Motor neuron (in vitro differentiated cells): ENCODE data around the gene SEPHS2. TPM values are rescaled to one million over a fixed set of nuclear protein-coding genes. Genes with fewer than 3 reads are reported as not detected.

Experiments
- ATAC-seq, 8 experiments: fragments of 200-7000 bp; cut with Tn5 transposase; replicated peaks in 6 of 8; 2 replicates each; pipeline ENCODE4 v1.8.0; 2021; ENCODE audit warnings: mild to moderate bottlenecking in 8 of 8, moderate library complexity in 8 of 8
- H3K27ac ChIP-seq, 2 donors: fragments of 250-450 bp; sonication (Bioruptor Pico); 2 replicates each; pipeline ENCODE4 v1.9.0; 2021; ENCODE audit warnings: antibody characterized with exemption in 2 of 2, mild to moderate bottlenecking in 2 of 2, moderate library complexity in 1 of 2
- H3K4me1 ChIP-seq, 2 donors: fragments of 250-450 bp; sonication (Bioruptor Pico); replicated peaks in 1 of 2; 2 replicates each; pipeline ENCODE4 v1.6.1; 2021; ENCODE audit warnings: antibody characterized with exemption in 2 of 2, mild to moderate bottlenecking in 2 of 2, moderate library complexity in 1 of 2
- H3K4me3 ChIP-seq, 5 donors: fragments of 250-450 bp; sonication (Bioruptor Pico); 2 replicates each; pipeline ENCODE4 v1.9.0; 2021; ENCODE audit warnings: antibody characterized with exemption in 5 of 5, mild to moderate bottlenecking in 5 of 5, moderate library complexity in 4 of 5
- WGBS, 10 experiments: fragments of 450-650 bp; shearing (Covaris generic); methylation state at CpG; one replicate each; pipeline ENCODE4 v1.0.0; 2022; 5-methylcytosine and 5-hydroxymethylcytosine counted together
- in situ Hi-C, 9 experiments: fragments of 400-800 bp; cut with MboI; loops; one replicate each; pipeline ENCODE4 v1.15.0; 2021; ENCODE audit warnings: low sequenced_read_pairs in 9 of 9, low pct_unique_long_range_greater_than_20kb in 2 of 9; ENCODE audit not compliant: unreplicated experiment in 9 of 9
- total RNA-seq, 8 experiments: library from RNA; unstranded; fragments of 300-600 nt; gene quantifications; 2 replicates each; pipeline versions ENCODE4 v1.2.3 to v1.2.4, GENCODE V29; 2022

SEPHS2 gene
- total RNA-seq, 8 experiments from 2014 or later = 8.3 to 38.0 (median 17.5) TPM

DNA sequence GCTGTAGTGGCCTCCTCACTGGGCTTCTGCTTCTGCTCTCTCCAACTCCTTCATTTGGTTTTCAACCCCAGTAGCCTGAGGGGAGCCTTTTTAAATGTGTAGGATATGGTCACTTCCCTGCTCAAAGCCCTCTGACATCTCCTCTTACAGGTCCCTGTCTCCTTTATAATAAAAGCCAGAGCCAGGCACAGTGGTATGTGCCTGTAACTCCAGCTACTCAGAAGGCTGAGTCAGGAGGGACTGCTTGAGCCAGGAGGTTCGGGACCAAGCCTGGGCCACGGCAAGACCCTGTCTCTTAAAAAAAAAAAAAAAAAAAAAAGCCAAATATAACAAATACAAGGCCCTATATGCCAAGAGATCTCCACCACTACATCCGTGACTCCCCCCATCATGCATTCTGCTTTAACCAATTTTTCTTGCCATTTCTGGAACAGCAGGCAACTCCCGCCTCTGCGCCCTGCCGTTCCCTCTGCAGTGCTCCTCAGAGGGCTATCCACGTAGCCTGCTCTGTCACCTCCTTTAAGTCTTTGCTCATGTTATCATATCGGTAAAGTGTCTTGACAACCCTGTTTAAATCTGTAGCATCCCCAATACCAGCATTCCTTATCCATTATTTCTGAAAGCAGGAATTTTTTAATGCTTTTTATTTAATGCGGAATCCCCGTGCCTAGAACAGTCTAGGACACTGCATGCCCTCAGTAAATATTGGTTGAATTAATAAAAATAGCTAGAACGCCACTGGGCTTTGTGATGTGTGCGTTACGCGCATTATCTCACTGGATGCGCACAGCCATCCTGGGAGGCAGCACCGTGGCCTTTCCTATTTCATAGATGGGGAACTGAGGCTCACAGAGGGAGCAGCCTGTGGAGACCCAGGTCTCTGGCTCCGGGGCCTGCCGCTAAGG, 28.8 kb downstream of the SEPHS2 start:
- peak in 1 of 8 experiments; percentile 7 for ATAC-seq
- in situ Hi-C loops = loop anchor here in 3 of 9 experiments (25.0 kb wide), 2 partner anchors 305 to 330 kb away; partner anchors contain the start of genes PPP4C (in 2 of the 3), TBX6 (in 2 of the 3), YPEL3 (in 2 of the 3) and GDPD3 (in 1 of the 3)
- H3K27ac ChIP-seq = peak overlapping the region; percentile 78 to 83
- peak overlapping the region; percentile 33 to 41 (median 40) for H3K4me3 ChIP-seq
- H3K4me1 ChIP-seq = peaks cover 5 to 21% of the 10 kb centered on the region in 2 donors
- 64 to 95% (median 81%) methylated on average over 1 to 12 of the region's 18 CpGs for WGBS, 10 experiments

DNA sequence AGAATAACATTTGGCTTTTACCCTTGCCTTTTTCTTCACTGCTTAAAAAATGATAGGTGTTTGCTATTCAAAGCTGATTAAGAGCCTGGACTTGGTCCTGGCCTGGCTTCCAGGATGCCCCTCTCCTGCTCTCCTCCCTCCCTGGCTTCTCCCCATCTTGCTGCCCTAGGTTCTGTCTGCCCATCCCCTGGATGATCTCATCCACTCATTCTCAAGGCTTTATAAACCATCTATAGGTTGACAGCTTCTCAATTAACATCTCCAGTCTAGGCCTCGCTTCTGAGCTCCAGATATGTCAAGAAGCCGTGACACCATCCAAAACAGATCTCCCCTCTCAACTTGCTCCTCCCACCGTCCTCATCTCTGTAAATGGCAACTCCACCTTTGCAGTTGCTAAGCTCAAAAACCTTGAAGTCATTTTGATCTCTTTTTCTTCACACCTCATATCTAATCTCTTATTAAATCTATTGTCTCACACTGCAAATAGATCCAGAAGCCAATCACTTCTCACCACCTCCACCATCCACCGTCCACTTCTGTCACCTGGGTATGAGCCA, 29.5 kb downstream of the SEPHS2 start:
- Histone ChIP-seq H3K4me1 (peaks cover 5 to 21% of the 10 kb centered on the region in 2 donors), H3K27ac (no peak overlapping the region), H3K4me3 (no peak overlapping the region)
- 20 to 100% (median 90%) methylated on average over 1 to 4 of the region's 4 CpGs; no CpG with 5 or more reads in 1 of the 10 experiments for WGBS, 10 experiments
- ATAC-seq = no peak
- in situ Hi-C loops = loop anchor here in 3 of 9 experiments (25.0 kb wide), 2 partner anchors 304 to 329 kb away; partner anchors contain the start of genes PPP4C (in 2 of the 3), TBX6 (in 2 of the 3), YPEL3 (in 2 of the 3) and GDPD3 (in 1 of the 3)

DNA sequence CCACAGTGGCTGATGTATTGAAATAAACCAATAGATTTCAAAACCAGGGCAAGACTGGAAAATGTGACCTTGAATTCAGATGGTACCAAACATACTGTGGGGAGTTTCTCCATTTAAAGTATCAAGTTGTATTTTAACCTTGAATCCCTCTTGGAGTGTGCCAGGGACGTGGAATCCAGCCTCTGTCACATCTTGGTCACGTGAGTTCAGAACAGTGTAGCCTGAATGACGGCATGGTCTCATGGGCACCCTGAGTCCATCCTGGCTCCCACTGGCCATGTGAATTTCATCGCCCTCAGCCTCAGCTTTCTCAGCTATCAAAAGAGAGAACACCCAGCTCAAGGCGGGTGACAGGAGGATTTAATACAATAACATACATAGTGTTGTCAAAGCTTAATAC, 31.5 kb downstream of the SEPHS2 start:
- ATAC-seq = no peak
- WGBS, 10 experiments = 90 to 100% (median 97%) methylated on average over 2 to 3 of the region's 5 CpGs; no CpG with 5 or more reads in 4 of the 10 experiments

DNA sequence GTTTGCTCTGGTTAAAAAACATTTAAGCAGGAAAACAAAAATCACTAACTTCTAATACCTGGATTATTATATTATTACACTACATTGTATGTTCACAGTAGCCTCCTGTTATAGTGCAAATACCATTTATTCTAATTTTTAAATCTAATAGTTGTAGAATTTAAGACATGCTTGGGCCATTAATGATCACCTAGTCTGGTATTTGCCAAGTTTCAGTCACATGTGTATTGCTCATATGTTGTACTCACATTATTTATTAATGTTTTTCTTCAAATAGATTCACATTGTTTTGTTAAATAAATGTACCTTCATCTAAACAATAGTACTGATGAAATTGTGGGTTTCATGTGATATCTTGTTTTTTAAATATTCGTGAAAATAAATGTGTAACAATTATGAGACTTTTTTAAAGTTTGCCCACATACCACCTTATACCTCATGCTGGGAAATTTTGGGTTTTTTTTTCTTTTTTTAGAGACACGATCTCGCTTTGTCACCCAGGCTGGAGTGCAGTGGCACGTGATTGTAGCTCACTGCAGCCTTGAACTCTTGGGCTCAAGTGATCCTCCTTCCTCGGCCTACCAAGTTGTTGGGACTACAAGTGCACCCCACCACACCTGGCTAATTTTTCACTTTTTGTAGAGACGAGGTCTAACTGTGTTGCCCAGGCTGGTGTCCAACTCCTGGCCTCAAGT, 32.4 kb downstream of the SEPHS2 start:
- Histone ChIP-seq H3K27ac (no peak overlapping the region), H3K4me1 (peaks cover 11 to 19% of the 10 kb centered on the region in 2 donors), H3K4me3 (no peak overlapping the region)
- WGBS, 10 experiments = 63 to 100% (median 93%) methylated on average over 1 to 6 of the region's 6 CpGs
- in situ Hi-C loops = loop anchor here in 3 of 9 experiments (25.0 kb wide), 2 partner anchors 301 to 326 kb away; partner anchors contain the start of genes PPP4C (in 2 of the 3), TBX6 (in 2 of the 3), YPEL3 (in 2 of the 3) and GDPD3 (in 1 of the 3)
- ATAC-seq = no peak

More for the DNA sequence above, 31.5 kb downstream of the SEPHS2 start:
- Histone ChIP-seq H3K27ac (no peak overlapping the region), H3K4me1 (peaks cover 11 to 23% of the 10 kb centered on the region in 2 donors), H3K4me3 (no peak overlapping the region)
- in situ Hi-C loops = loop anchor here in 3 of 9 experiments (25.0 kb wide), 2 partner anchors 302 to 327 kb away; partner anchors contain the start of genes PPP4C (in 2 of the 3), TBX6 (in 2 of the 3), YPEL3 (in 2 of the 3) and GDPD3 (in 1 of the 3)

DNA sequence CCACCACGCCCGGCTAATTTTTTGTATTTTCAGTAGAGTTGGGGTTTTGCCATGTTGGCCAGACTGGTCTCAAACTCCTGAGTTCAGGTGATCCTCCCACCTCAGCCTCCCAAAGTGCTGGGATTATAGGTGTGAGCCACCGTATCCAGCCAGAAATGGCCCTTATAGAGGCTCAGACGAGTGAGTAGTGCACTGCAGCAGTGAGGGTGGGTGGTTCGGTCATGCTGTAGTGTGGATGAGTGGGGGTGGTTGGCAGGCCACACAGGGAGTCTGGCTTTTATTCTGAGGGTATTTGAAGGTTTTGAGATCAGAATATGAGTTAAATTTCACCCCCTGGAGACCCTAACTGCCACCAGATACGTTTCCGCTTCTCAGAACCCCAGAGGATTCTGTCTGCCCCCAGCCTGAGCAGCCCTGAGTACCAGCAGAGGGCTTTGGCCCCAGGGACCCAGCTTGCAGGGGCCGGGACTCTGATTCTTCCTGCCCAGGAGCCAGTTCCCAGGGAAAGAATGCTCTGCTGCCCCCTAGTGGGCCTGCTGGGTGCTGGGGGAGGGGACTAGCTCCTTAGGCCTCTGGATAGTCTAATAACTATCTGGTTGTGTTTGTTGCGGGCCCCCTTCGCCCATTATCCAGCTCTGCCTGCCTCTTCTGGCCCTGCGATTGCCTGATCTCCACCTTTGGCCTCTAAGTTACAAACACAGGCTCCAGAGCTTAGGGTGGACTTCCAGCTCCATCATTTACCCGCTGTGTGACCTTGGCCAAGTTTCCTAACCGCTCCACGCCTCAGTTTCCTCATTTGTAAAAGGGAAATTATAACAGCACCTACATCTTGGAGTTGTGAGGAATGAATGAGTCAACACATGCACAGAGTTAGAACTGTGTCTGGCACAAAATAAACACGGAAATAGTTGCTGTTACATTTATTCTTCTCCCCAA, 36.3 kb downstream of the SEPHS2 start:
- in situ Hi-C loops = loop anchor here in 3 of 9 experiments (25.0 kb wide), 2 partner anchors 297 to 322 kb away; partner anchors contain the start of genes PPP4C (in 2 of the 3), TBX6 (in 2 of the 3), YPEL3 (in 2 of the 3) and GDPD3 (in 1 of the 3)
- peak overlapping the region in 1 of 5 donors; percentile 0 for H3K4me3 ChIP-seq
- peak overlapping the region in 1 of 2 donors; percentile 3 for H3K27ac ChIP-seq

DNA sequence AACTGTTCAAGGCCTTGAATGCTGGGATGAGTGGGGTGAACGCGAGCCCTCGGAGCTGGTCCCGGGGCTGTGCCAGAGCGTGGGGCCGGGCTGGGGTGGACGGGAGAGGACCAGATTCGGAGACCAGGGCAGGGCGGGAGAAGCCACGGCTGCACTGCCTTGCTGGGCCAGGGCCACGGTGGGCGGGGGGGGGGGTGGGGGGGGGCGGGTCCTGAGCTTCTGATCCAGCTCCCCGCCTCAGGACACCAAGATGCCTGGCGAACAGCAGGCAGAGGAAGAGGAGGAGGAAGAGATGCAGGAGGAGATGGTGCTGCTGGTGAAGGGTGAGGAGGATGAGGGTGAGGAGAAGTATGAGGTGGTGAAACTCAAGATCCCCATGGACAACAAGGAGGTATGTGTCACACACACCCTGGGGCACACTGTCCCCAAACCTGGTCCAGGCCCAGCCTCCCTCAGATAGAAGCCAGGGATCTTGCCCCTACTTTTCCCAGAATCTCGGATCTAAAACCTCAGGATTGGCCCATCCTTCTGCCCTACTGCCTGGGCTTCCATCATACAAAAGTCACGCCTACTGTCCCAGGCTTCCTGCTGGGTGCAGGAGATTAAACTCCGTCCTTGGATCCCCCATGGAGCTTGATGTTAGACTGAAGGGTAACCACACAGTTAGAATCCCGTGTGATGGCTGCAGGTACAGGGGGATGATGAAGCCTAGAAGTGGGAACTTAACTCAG, 37.7 kb downstream of the SEPHS2 start:
- WGBS, 10 experiments = 28 to 70% (median 63%) methylated on average over 1 to 2 of the region's 19 CpGs; no CpG with 5 or more reads in 4 of the 10 experiments
- in situ Hi-C loops = loop anchor here in 3 of 9 experiments (25.0 kb wide), 2 partner anchors 296 to 321 kb away; partner anchors contain the start of genes PPP4C (in 2 of the 3), TBX6 (in 2 of the 3), YPEL3 (in 2 of the 3) and GDPD3 (in 1 of the 3)
- H3K4me3 ChIP-seq = peak overlapping the region; percentile 49 to 68 (median 60)
- no peak overlapping the region for H3K27ac ChIP-seq
- H3K4me1 ChIP-seq = peaks cover 6 to 9% of the 10 kb centered on the region in 2 donors
- ATAC-seq = peak in 6 of 8 experiments; percentile 17 to 47 (median 38)

More for the DNA sequence above, 36.3 kb downstream of the SEPHS2 start:
- ATAC-seq = peak; percentile 43 to 69 (median 68)
- 48 to 100% (median 70%) methylated on average over 2 to 11 of the region's 15 CpGs; no CpG with 5 or more reads in 2 of the 10 experiments for WGBS, 10 experiments
- peaks cover 6 to 9% of the 10 kb centered on the region in 2 donors for H3K4me1 ChIP-seq

DNA sequence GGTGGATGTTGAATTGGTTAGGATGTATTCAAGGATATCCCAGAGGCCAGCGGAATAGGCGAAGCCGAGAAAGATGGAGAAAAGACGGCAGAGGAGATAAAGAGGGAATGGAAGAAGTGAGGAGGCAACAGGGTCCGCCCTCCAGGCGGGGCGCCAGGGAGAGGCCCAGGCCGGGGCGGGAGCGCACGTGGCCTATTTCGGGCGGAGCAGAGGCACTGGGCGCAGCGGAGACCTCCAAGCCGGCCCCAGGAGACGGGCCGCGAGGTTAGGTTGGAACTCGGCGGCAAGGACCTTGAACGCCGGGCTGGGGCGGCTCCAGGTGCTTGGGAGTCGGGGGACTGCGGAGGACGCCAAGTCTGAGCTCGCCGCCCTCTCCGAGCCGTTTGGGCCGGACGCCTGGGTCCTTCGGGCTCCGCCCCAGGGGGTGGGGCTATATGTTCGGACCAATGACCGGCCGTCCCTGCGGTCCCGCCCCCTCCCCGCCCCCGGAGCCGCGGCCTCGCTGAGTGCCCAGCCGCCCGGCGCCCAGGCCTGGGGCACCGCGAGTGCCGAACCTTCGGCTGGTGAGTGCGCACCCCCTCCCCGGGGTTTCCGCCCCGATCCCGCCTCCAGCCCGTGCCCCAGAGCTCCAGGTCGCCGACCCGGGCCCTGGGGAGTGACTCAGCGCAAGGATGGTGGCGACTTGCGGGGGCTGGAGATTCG, 38.4 kb downstream of the SEPHS2 start, which contains the start of gene ZNF771:
Gene ZNF771 (plus strand): TSS at position 505 of the 702 bp plus-strand sequence. CDS start 448 bp downstream, outside the sequence.
- H3K4me1 ChIP-seq = peaks cover 6 to 9% of the 10 kb centered on the region in 2 donors
- peak; percentile 88 to 92 (median 91) for ATAC-seq
- 0 to 17% (median 3%) methylated on average over 2 to 14 of the region's 65 CpGs; no CpG with 5 or more reads in 4 of the 10 experiments for WGBS, 10 experiments
- in situ Hi-C loops = loop anchor here in 3 of 9 experiments (25.0 kb wide), 2 partner anchors 295 to 320 kb away; partner anchors contain the start of genes PPP4C (in 2 of the 3), TBX6 (in 2 of the 3), YPEL3 (in 2 of the 3) and GDPD3 (in 1 of the 3)
- no peak within 1 kb of the TSS for H3K27ac ChIP-seq
- peak within 1 kb of the TSS; percentile 49 to 68 (median 60) for H3K4me3 ChIP-seq

DNA sequence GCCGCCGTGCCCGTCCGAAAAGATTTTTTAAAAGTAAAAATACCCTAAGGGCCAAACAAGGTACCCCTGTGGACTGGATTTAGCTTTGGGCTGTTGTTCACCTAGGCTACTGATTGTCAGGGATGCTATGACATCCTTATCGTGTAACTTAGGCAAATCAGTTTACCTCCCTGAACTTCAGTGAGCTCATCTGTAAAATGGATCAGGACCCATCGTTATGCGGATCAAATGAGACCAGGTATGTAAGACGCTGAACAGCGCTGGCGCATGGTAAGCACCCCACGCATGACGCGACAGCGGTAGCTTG, 38.9 kb downstream of the SEPHS2 start:
- no peak overlapping the region for H3K27ac ChIP-seq
- in situ Hi-C loops = loop anchor here in 3 of 9 experiments (25.0 kb wide), 2 partner anchors 294 to 319 kb away; partner anchors contain the start of genes PPP4C (in 2 of the 3), TBX6 (in 2 of the 3), YPEL3 (in 2 of the 3) and GDPD3 (in 1 of the 3)

DNA sequence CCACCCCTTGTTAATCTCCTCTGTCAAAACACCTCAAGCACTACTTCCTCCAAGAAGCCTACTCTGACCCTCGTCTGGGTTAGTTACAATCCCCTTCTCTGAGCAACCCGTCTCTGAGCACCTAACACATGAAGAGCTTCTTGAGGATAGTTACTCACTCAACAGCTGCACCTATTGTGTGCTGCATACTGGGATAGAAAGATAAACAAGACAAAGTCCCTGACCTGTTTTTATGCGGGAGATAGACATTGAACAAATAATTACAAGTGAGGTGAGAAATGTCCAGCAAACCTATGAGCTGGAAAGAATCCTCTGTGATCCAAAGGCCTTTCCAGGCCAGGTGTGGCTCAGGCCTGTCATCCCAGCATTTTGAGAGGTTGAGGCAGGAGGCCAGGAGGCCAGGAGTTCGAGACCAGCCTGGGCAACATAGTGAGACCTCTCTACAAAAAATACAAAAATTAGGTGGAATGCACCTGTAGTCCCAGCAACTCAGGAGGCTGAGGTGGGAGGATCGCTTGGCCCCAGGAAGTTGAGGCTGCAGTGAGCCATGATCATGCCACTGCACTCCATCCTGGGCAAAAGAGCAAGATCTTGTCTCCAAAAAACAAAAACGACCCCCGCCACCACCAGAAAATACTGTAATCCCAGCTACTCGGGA, 43.8 kb downstream of the SEPHS2 start:
- no peak overlapping the region for H3K4me3 ChIP-seq
- WGBS, 10 experiments = 60 to 92% (median 73%) methylated on average over 1 to 6 of the region's 8 CpGs; no CpG with 5 or more reads in 3 of the 10 experiments
- H3K27ac ChIP-seq = no peak overlapping the region
- ATAC-seq = no peak
- peaks cover 6 to 13% of the 10 kb centered on the region in 2 donors for H3K4me1 ChIP-seq
- in situ Hi-C loops = loop anchor here in 3 of 9 experiments (25.0 kb wide), 2 partner anchors 290 to 315 kb away; partner anchors contain the start of genes PPP4C (in 2 of the 3), TBX6 (in 2 of the 3), YPEL3 (in 2 of the 3) and GDPD3 (in 1 of the 3)

More for the DNA sequence above, 38.9 kb downstream of the SEPHS2 start:
- Histone ChIP-seq H3K4me3 (peak overlapping the region; percentile 49 to 68 (median 60)), H3K4me1 (peaks cover 6 to 9% of the 10 kb centered on the region in 2 donors)
- ATAC-seq = no peak
- WGBS, 10 experiments = 27 to 63% (median 31%) methylated on average over 3 to 11 of the region's 14 CpGs; no CpG with 5 or more reads in 3 of the 10 experiments
